SKM-1 treated with dmso at 0.1 percent for 144 hours (cell line): ENCODE data around the gene PTPRM.

ENCODE experiments used
- DNase-seq: peaks from one replicate; lab custom pipeline; 2025; ENCODE audit not compliant: unreplicated experiment; lab: John Stamatoyannopoulos, UW

Gene PTPRM

DNA sequence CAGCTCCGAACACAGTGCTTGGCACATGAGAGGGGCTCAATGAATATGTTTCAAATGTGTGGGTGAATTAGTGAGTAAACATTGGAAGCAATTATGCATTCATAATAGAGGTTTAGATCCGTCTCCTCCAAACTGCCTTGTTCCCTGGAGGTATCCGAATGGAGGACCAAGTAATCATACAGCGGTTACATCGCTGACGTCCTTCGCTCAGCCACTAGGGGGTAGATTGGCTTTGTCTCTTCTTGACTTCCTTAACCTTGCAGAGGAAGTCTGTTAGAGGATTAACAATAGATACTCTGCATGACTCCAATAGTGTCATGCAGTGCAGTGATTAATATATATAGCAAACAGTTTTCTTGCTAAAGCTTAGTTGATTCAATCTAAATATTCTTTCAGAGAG is 517.0 kb downstream of the PTPRM start:
- peak; percentile 6 for DNase-seq

DNA sequence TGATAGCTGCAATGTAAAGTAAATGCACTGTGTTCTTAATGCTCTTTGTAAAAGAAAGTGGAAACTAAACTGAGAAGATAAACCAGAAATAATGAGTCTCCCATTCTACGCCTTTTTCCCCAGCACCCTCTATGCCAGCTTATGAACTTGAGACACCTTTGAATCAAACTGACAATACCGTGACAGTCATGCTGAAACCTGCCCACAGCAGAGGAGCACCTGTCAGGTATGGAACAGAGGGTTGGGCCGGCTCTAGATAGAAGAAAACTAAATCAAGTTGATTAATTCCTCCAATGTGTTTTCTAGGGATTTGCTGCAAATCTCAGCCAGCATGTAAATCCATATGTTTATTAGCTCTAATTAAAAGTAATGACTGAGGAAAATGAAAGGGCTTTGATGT is 521.5 kb downstream of the PTPRM start:
- DNase-seq: no peak

GRCh38 chr18:8091035-8091434 is 523.9 kb downstream of the PTPRM start:
- DNase-seq: no peak

GRCh38 chr18:8095947-8096570 is 528.9 kb downstream of the PTPRM start:
- no peak for DNase-seq

DNA sequence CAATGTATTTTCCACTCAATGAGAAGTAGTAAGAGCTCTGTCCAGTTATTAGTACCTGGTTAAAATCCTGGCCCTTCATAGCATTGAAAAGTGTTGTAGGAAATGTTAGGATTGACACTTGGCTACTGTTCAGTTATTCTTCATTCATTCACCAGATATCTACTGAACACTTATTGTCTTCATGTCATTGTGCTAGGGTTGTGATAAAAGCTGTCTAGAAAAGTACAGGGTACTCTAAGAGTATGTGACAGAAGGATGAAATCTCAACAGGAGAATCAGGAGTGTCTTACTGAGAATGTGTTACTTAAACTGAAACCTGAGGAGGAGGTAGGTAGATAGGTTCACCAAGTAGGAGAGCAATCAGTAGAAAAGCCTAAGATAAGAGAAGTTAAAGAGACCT is 530.3 kb downstream of the PTPRM start:
- DNase-seq: no peak

DNA sequence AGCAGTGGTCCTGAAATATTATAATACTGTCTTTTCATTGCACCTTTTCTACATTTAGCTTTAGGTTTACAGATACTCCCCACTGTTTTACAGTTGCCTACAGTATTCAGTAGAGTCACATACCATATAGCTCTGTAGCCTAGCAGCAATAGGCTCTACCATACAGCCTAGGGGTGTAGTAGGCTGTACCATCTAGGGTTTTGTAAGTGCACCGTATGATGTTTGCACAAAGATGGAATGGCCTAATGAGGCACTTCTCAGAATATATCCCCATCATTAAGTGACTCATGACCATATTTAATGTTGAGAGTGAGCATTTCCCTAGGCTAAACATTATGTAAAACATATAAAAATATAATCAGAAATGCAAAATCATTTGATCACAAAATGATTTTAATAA is 530.8 kb downstream of the PTPRM start:
- no peak for DNase-seq

DNA sequence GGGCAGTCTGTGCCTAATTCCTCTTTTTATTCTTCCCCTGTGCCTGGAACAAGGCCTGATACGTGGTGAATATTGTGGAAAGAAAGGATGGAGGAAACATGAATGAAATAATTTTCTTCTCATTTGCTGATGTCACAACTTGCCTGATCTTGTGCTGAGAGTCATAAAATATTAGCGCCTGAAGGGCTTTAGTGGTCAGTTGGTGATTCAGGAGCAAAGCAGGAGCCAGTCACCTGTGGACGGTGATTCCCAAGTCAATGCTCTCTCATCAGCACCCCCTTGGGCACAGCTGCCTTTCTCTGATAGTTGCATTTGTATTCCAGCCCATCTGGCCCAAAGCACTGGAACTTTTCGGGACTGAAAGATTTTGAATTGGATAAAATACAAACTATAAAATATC is 539.5 kb downstream of the PTPRM start:
- no peak for DNase-seq

DNA sequence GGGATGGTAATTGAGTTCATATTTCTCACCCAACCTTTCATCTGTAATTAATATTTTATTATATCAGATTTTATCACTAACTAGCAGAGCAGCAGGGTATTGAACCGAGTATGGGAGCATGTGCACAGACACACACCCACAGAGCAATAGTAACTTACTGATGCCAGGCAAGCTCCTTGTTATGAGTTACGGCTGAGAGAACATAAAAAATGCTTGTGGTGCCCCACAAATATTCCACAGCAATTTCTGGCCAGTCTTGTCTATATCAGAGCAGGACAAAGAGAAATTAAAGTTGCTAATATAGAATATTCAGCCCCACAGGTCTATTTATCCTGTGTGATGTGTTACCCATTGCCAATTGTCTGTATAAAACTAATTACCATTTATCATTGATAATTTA is 540.3 kb downstream of the PTPRM start:
- no peak for DNase-seq

DNA sequence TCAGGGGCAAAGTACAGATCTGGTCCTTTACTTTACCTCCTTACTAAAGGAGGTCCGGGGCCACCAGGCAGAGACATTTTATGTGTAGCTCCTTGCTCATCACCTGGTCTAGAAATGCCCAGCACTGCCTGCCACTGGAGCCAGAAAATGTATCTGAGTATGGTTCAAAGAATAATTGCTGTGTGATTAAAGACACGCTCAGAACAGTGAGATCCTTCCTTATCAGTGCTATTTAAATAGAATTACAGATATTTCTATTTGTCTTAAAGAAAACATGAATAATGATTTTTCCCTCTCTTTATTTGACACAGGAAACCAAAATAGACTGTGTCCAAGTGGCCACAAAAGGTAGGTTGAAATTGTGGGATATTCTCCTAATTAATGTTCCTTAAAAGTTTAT is 547.4 kb downstream of the PTPRM start:
- DNase-seq: no peak

- no peak for DNase-seq
Observed at GRCh38 chr18:8116341-8117005, 549.4 kb downstream of the PTPRM start.

DNA sequence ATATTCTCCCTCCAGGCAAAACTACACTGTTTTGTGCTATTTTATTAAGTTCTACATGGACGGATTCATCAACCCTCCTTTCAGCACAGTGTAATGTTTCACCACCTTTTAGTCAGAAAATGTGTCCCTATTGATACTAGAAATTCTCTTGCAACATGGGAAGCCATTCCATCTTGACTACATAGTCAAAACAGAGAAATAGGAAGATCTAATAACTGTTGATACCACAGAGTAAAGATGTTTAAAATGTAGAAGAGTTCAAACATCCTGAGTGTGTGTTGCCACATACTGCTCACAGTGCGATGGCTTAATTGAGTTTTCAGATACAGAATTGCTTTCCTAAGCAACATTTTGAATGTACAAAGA is 549.9 kb downstream of the PTPRM start:
- DNase-seq: no peak

GRCh38 chr18:8121101-8121500 is 554.0 kb downstream of the PTPRM start:
- DNase-seq: no peak

DNA sequence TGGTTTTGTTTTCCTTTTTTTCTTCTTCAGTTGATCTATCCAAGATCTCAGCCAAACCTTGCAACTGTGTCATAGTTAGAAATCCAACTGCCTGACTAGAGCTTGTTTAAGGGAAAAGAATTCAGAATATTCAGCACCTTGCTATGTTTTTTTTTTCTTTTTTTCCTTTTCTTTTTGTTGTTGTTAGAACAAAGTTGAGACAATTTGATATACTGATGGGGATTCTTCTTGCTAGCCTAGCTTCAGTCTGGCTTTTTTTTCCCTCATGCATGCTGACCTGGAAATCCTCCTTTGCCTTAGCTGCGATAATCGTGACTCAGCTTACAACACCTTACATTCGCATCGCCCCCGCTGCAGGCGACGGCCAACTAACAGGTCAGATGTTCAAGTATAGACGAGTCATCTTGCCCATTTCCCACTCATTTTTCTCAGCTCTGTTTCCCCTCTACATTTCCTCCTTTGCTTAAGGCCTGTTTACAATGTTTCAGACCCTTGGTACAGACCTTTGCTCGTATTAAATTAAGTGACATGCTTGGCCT is 554.9 kb downstream of the PTPRM start:
- no peak for DNase-seq

DNA sequence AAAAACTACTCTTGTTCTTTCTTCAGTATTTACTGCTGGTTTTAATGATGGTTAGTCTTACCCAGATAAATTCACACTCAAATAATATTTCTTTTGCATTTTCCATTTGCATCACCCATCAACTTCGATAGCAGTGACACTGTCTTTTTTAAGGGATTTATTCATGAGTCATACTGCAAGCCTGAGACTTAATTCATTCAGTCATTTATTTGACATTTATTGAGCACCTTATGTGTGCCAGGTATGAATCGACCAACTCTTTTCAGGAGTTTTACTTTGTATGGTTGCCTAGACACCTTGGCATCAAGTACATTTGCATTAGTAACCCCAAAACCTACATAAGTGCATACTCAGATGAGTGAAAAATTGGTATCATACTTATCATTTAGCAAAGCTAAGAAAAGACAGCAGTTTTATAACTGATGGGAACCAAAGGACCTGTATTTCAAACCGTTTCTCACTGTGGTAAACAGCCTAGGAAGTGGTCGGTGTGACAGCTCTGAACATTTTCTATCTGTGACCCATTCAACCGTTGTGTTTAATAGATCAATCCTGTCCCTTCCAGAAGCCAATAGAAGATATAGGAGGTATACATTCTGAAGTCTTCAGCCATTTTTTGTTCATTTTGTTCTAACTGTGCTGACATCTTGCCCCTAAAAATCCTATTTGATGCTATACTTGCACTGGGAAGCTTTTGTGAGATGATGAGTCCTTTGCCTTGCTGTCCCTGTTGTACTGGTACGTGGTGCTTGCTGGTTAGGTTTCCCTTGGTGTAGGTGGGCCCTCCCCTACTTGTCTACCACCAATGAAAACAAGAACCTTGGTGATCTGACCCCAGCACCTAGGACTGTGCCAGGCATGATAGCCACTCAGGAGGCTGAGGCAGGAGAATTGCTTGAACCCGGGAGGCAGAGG is 557.4 kb downstream of the PTPRM start:
- no peak for DNase-seq

- DNase-seq: no peak
Observed at GRCh38 chr18:8130096-8130495, 563.0 kb downstream of the PTPRM start.

DNA sequence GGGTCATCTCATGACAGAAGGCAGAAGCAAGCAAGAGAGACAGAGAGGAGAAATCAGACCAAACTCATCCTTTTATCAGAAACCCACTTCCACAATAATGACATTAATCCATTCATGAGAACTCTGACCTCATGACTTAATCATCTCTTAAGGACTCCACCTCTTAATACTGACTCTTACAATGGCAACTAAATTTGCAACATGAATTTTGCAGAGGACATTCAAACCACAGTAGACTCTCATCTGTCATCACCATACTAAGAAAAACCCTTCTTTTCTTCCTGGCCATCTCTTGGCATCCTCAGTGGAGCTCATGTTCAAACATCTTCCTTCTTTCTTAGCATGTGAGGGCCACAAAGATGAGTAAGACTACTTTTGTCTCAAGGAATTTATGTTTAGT is 565.9 kb downstream of the PTPRM start:
- DNase-seq: no peak

- DNase-seq: no peak
Observed at GRCh38 chr18:8133888-8134287, 566.8 kb downstream of the PTPRM start.

GRCh38 chr18:8139127-8139527 is 572.0 kb downstream of the PTPRM start:
- no peak for DNase-seq

GRCh38 chr18:8139891-8140406 is 572.8 kb downstream of the PTPRM start:
- DNase-seq: no peak

- DNase-seq: no peak
Observed at GRCh38 chr18:8140841-8141501, 573.9 kb downstream of the PTPRM start.

- DNase-seq: no peak
Observed at GRCh38 chr18:8142131-8142711, 575.1 kb downstream of the PTPRM start.
